Endothelial cell (in vitro differentiated cells): Measurements from ENCODE around the gene TBX4. TPM values are rescaled to one million over a fixed set of nuclear protein-coding genes. Genes with fewer than 3 reads are reported as not detected.
A peak's percentile ranks its signal among the peaks of the same experiment; 100 is the strongest.
"Not testable (repeated sequence)": the region's sequence is repeated elsewhere in the genome, so short reads cannot be mapped to it uniquely, and the experiment has no call there.

Experiments
- DNase-seq: peaks from one replicate; pipeline ENCODE4 v3.0.0; 2021; ENCODE audit warnings: low spot score
- H3K27ac Mint-ChIP-seq: one replicate; pipeline ENCODE4 v1.8.0; 2021; ENCODE audit warnings: mixed read lengths, inconsistent platforms; ENCODE audit not compliant: unreplicated experiment
- H3K27me3 Mint-ChIP-seq: one replicate; pipeline ENCODE4 v1.8.0; 2021; ENCODE audit warnings: mild to moderate bottlenecking, moderate library complexity, mixed read lengths, inconsistent platforms; ENCODE audit not compliant: unreplicated experiment
- H3K36me3 Mint-ChIP-seq: one replicate; pipeline ENCODE4 v1.8.0; 2021; ENCODE audit warnings: mild to moderate bottlenecking, low read depth, mixed read lengths, inconsistent platforms; ENCODE audit not compliant: unreplicated experiment
- H3K4me1 Mint-ChIP-seq: one replicate; pipeline ENCODE4 v1.8.0; 2021; ENCODE audit warnings: mild to moderate bottlenecking, mixed read lengths, inconsistent platforms; ENCODE audit not compliant: unreplicated experiment
- H3K4me3 Mint-ChIP-seq: one replicate; pipeline ENCODE4 v1.8.0; 2021; ENCODE audit warnings: mild to moderate bottlenecking, mixed read lengths, inconsistent platforms; ENCODE audit not compliant: unreplicated experiment
- H3K9me3 Mint-ChIP-seq: one replicate; pipeline ENCODE4 v1.8.0; 2021; ENCODE audit warnings: mixed read lengths, inconsistent platforms; ENCODE audit not compliant: unreplicated experiment
- total RNA-seq: library from RNA; stranded (reverse); fragmentation: NEBNext Ultra II Directional; extraction: Animal tissue kit (Norgen Biotek cat#: 25700); gene quantifications from one replicate; pipeline ENCODE4 v1.2.1, GENCODE V29; 2021; ENCODE audit not compliant: unreplicated experiment
- TF ChIP-seq, protein P1 (sequence below): fragments of 200-600 bp; sonication (generic); IDR thresholded peaks from one replicate; pipeline ENCODE4 v1.5.0; 2021; ENCODE audit warnings: antibody characterized with exemption; ENCODE audit not compliant: unreplicated experiment

Gene TBX4
- total RNA-seq, 1 donor from 2014 or later: 1.1 TPM

DNA sequence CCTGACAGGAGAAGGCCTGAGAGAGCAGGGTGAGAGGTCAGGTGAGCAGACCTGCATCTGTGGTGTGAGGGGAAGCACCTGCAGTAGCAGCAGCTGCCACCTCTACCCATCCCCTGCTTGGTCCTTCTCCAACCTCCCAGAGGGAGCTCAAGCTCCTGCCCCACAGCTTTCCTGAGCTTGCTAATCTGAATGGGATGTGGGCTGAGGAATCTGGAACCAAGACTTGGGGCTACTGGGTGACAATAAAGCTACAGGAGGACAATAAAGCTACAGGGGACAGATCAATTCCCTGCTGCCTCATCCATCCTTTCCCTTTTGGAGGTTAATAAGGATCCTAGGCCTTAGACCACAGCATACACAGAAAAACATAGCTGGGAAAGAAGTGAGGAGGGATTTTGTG, 4.9 kb upstream of the TBX4 start:
- Mint-ChIP-seq H3K36me3 (no peaks in the 10 kb centered on the region), H3K4me1 (peaks cover 9% of the 10 kb centered on the region), H3K4me3 (no peak overlapping the region), H3K27me3 (peaks cover 7% of the 10 kb centered on the region), H3K27ac (no peak overlapping the region), H3K9me3 (no peaks in the 10 kb centered on the region)
- TF ChIP-seq, protein P1, sequence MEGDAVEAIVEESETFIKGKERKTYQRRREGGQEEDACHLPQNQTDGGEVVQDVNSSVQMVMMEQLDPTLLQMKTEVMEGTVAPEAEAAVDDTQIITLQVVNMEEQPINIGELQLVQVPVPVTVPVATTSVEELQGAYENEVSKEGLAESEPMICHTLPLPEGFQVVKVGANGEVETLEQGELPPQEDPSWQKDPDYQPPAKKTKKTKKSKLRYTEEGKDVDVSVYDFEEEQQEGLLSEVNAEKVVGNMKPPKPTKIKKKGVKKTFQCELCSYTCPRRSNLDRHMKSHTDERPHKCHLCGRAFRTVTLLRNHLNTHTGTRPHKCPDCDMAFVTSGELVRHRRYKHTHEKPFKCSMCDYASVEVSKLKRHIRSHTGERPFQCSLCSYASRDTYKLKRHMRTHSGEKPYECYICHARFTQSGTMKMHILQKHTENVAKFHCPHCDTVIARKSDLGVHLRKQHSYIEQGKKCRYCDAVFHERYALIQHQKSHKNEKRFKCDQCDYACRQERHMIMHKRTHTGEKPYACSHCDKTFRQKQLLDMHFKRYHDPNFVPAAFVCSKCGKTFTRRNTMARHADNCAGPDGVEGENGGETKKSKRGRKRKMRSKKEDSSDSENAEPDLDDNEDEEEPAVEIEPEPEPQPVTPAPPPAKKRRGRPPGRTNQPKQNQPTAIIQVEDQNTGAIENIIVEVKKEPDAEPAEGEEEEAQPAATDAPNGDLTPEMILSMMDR: no peak
- DNase-seq: no peak

DNA sequence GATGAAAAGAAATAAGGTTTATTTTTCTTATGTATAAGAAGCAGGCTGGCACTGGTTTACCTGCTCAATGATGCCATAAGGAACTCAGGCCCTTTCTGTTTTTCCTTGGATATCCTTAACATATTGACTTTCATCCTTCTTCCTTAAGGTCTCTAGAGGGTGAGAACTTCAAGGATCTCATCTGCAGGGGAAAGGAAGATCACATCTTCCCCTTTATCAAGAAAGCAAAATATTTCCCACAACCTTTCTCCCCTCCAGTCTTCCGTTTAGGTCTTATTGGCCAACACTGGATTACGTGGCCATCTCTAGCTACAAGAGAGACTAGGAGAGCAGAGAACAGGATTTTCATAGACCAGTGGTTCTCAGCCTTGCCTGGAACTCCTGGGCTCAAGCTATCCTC, 4.2 kb upstream of the TBX4 start:
- TF ChIP-seq, protein P1: no peak
- no peak for DNase-seq
- no peaks in the 10 kb centered on the region for H3K36me3 Mint-ChIP-seq
- peaks cover 8% of the 10 kb centered on the region for H3K27me3 Mint-ChIP-seq
- H3K4me3 Mint-ChIP-seq: no peak overlapping the region
- H3K9me3 Mint-ChIP-seq: no peaks in the 10 kb centered on the region
- H3K27ac Mint-ChIP-seq: no peak overlapping the region
- peaks cover 13% of the 10 kb centered on the region for H3K4me1 Mint-ChIP-seq

DNA sequence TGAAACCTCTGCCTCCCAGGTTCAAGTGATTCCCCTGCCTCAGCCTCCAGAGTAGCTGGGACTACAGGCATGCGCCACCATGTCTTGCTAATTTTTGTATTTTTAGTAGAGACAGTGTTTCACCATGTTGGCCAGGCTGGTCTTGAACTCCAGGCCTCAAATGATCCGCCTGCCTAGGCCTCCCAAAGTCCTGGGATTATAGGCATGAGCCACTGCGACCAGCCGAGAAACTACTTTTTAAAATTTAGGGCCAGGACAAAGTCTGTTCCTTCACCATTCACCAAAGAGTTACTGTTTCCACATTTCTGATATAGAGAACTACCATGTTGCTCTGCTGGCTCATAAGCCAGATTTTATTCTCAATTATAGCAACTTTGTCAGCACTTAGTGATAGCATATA, 3.1 kb upstream of the TBX4 start:
- H3K27ac Mint-ChIP-seq: not testable (repeated sequence)

DNA sequence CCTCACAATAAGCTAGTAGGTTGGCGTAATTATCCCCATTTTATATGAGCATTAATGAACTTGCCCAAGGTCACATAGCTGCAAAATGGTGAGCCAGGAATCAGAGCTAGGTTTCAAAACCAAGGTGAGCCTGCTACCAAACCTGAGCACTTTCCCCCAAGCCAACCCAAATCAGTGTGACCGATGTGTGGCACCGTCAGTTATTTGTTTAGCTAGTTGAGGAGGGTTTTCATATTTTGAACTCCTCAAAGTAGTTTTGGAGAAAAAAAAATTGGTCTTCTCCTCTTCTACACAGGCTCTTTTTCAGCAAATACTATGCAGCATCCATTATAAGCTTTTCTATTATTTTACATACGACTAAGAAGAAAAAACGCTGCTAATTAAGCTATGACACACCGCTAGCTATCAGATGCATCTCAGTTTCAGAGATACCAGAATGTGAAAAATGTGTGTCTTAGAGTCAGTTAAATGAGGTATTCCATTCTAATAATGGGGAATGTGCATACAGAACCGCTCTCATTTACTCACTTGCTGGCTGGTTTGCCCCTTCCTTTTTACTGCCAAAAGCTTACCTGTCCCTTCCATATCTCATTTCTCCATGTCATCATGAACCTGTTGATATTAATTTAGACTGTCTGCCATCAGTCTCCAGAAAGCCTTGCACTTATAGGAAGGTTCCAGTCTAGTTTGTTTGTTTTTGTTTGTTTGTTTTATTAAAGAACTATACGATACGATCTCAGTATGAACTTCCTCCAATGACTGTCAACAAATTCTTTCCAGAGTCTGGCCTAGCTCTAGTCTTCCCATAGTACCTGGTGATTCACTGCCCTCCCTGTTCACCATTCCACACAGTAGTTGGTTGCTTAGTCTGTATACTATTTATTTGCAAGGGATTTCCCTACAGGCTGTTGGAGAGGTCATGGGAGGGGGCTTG, 2.2 kb upstream of the TBX4 start:
- TF ChIP-seq, protein P1: no peak
- DNase-seq: no peak
- H3K27ac Mint-ChIP-seq: no peak overlapping the region
- peaks cover 19% of the 10 kb centered on the region for H3K4me1 Mint-ChIP-seq
- peaks cover 7% of the 10 kb centered on the region for H3K36me3 Mint-ChIP-seq
- no peak overlapping the region for H3K4me3 Mint-ChIP-seq
- peaks cover 17% of the 10 kb centered on the region for H3K27me3 Mint-ChIP-seq
- peaks cover 3% of the 10 kb centered on the region for H3K9me3 Mint-ChIP-seq

More for the DNA sequence above, 3.1 kb upstream of the TBX4 start:
- H3K36me3 Mint-ChIP-seq, H3K4me3 Mint-ChIP-seq, DNase-seq, H3K9me3 Mint-ChIP-seq: not testable (repeated sequence)
- H3K27me3 Mint-ChIP-seq: peaks cover 15% of the 10 kb centered on the region
- H3K4me1 Mint-ChIP-seq: peaks cover 18% of the 10 kb centered on the region

DNA sequence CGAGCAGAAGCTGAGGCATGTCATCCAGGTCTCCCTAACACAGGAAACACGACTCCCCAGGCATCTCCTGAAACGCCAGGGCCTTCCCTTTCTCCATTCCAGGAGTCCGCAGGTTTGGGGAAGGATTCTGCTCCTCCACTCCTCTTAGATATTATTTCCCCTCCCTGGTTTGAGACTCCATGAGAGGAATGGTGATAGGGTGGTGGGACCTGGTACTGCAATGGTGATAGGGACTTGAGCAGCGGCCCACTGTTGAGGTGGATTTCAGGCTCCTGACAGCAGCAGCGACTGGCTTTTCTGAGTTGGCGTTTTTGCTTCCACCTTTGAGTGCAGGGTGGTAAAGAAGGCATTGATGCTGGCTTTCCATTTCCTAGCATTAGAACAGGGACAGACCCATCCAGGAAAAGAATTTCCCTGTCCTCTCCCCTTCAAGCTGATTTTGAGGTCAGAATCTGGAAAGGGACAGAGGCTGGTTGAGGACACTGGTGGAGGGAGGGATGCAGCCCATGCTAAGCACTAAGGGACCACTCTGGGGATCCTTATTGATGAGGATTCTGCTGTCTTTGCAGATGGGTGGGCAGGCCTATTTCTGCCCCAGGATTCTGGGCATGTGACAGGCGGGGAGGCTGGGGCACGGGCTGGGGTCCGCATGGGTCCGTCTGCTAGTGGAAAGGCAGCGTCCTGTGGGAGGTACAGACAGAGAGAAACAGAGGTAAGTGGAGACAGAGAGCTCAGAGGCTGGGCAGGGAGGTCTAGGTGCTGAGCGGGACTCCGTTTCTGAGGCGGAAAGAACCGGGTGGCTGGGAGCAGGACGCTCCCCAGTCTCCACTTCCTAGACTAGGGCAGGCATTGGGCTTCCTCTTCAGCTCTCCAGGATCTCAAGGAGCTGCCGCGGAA, 1.3 kb upstream of the TBX4 start:
- H3K36me3 Mint-ChIP-seq: peaks cover 7% of the 10 kb centered on the region
- no peak for DNase-seq
- peaks cover 3% of the 10 kb centered on the region for H3K9me3 Mint-ChIP-seq
- H3K27ac Mint-ChIP-seq: no peak overlapping the region
- H3K4me3 Mint-ChIP-seq: peak overlapping the region; percentile 71
- H3K4me1 Mint-ChIP-seq: peaks cover 22% of the 10 kb centered on the region
- H3K27me3 Mint-ChIP-seq: peaks cover 26% of the 10 kb centered on the region
- TF ChIP-seq, protein P1: peak; percentile 35
